GM12878 (cell line): ENCODE measurements around the gene SERBP1. TPM values are rescaled to one million over a fixed set of nuclear protein-coding genes. Genes with fewer than 3 reads are reported as not detected.

Experiments
- ATAC-seq: fragments of 200-7000 bp; cut with Tn5 transposase; 3 replicates; pipeline ENCODE4 v1.9.1; 2020; ENCODE audit warnings: mild to moderate bottlenecking, moderate library complexity
- BruUV-seq: library from RNA; stranded (reverse); fragments of 400-500 nt; replicated peaks from 2 replicates; lab custom pipeline; 2021; lab: Mats Ljungman, UMichigan
- CTCF ChIA-PET: fragments of 300-600 bp; sonication (Branson Sonifier 250); formaldehyde crosslinking; extraction: SDS; loops from one replicate; lab custom pipeline; 2021; ENCODE audit warnings: inconsistent platforms; lab: Yijun Ruan, JAX
- POLR2A ChIA-PET: fragments of 350-600 bp; formaldehyde crosslinking; extraction: SDS; loops from one replicate; lab custom pipeline; 2021; ENCODE audit warnings: inconsistent platforms; lab: Charles Lee
- RAD21 ChIA-PET: fragments of 300-600 bp; sonication (Branson Sonifier 250); formaldehyde crosslinking; loops from one replicate; lab custom pipeline; 2023; ENCODE audit warnings: antibody characterized with exemption; ENCODE audit not compliant: unreplicated experiment; lab: Charles Lee
- SMC1A ChIA-PET: fragments of 300-600 bp; sonication (Branson Sonifier 250); formaldehyde crosslinking; loops from one replicate; lab custom pipeline; 2023; ENCODE audit not compliant: unreplicated experiment, uncharacterized antibody; lab: Charles Lee
- DNase-seq: peaks from one replicate; pipeline ENCODE4 v3.0.0-alpha.2; 2011; ENCODE audit warnings: low read depth, low spot score
- FAIRE-seq: peaks from 3 replicates; lab custom pipeline; 2011; peaks lifted over from hg19 to GRCh38; lab: Jason Lieb, UNC
- H2AFZ ChIP-seq: 2 replicates; pipeline ENCODE4 v1.6.0; 2011; ENCODE audit warnings: low read depth, low read length, control low read depth; ENCODE audit not compliant: control insufficient read depth
- H3K27ac ChIP-seq: 2 replicates; pipeline ENCODE4 v1.5.1; 2011; ENCODE audit warnings: control low read depth; ENCODE audit not compliant: control insufficient read depth, insufficient read depth
- H3K27me3 ChIP-seq, 2 experiments: replicated peaks in 1 of 2; 2 replicates each; pipeline versions ENCODE4 v1.6.0 to v1.6.1; 2011; ENCODE audit warnings: low read length in 1 of 2; ENCODE audit not compliant: control insufficient read depth in 2 of 2, insufficient read depth in 2 of 2
- H3K36me3 ChIP-seq, 2 experiments: 2 replicates each; pipeline ENCODE4 v1.5.1; 2011; ENCODE audit warnings: low read length in 1 of 2; ENCODE audit not compliant: control insufficient read depth in 2 of 2, insufficient read depth in 2 of 2
- H3K4me1 ChIP-seq: 2 replicates; pipeline ENCODE4 v1.6.1; 2011; ENCODE audit warnings: mild to moderate bottlenecking, low read length, moderate library complexity, mixed read lengths; ENCODE audit not compliant: control insufficient read depth, insufficient read depth
- H3K4me2 ChIP-seq: 2 replicates; pipeline ENCODE4 v1.6.0; 2011; ENCODE audit warnings: control low read depth; ENCODE audit not compliant: control insufficient read depth, insufficient read depth
- H3K4me3 ChIP-seq: fragments of 200-600 bp; sonication (generic); 2 replicates; pipeline ENCODE4 v1.5.1; 2016
- H3K79me2 ChIP-seq: 2 replicates; pipeline ENCODE4 v1.6.0; 2011; ENCODE audit warnings: low read length; ENCODE audit not compliant: control insufficient read depth, insufficient read depth
- H3K9ac ChIP-seq: 2 replicates; pipeline ENCODE4 v1.8.0; 2011; ENCODE audit warnings: low read length, control low read depth, mixed read lengths; ENCODE audit not compliant: control insufficient read depth, insufficient read depth
- H3K9me3 ChIP-seq: replicated peaks from 3 replicates; pipeline ENCODE4 v1.5.1; 2011; ENCODE audit warnings: mild to moderate bottlenecking, low read length; ENCODE audit not compliant: control insufficient read depth, insufficient read depth
- H4K20me1 ChIP-seq: 2 replicates; pipeline ENCODE4 v1.6.0; 2011; ENCODE audit not compliant: control insufficient read depth, insufficient read depth
- ASH2L ChIP-seq: fragments of 300-600, 200-600 bp; sonication (generic); IDR thresholded peaks from 2 replicates; pipeline ENCODE4 v1.6.1; 2017; ENCODE audit warnings: low read depth, mild to moderate bottlenecking, borderline replicate concordance
- CHD4 ChIP-seq: fragments of 200-600 bp; sonication (generic); IDR thresholded peaks from 2 replicates; pipeline ENCODE4 v1.6.1; 2016; ENCODE audit warnings: mild to moderate bottlenecking
- E2F8 ChIP-seq: fragments of 450-650 bp; IDR thresholded peaks from 2 replicates; pipeline ENCODE4 v1.6.1; 2018; ENCODE audit warnings: mild to moderate bottlenecking, low read depth, moderate library complexity; ENCODE audit not compliant: partially characterized antibody
- E4F1 ChIP-seq: fragments of 450-650 bp; IDR thresholded peaks from 2 replicates; pipeline ENCODE4 v1.6.1; 2018; ENCODE audit warnings: borderline replicate concordance, mild to moderate bottlenecking; ENCODE audit not compliant: partially characterized antibody
- GATAD2B ChIP-seq: fragments of 450-650 bp; conservative IDR thresholded peaks from 2 replicates; pipeline ENCODE4 v1.6.1; 2017; ENCODE audit warnings: low read depth, mild to moderate bottlenecking, moderate library complexity
- IKZF1 ChIP-seq: fragments of 450-650 bp; conservative IDR thresholded peaks from 2 replicates; pipeline ENCODE4 v1.6.1; 2017; ENCODE audit warnings: antibody characterized with exemption, mild to moderate bottlenecking
- NR2C1 ChIP-seq: fragments of 450-650 bp; IDR thresholded peaks from 2 replicates; pipeline ENCODE4 v1.6.1; 2017; ENCODE audit warnings: antibody characterized with exemption, mild to moderate bottlenecking, moderate library complexity
- POLR2AphosphoS2 ChIP-seq: IDR thresholded peaks from 2 replicates; pipeline ENCODE4 v1.6.1; 2011; ENCODE audit warnings: low read depth, mild to moderate bottlenecking, low read length, improper control_type of control experiment, moderate library complexity
- POU2F2 ChIP-seq: IDR thresholded peaks from 3 replicates; pipeline ENCODE4 v1.6.1; 2011; ENCODE audit warnings: low read depth, mild to moderate bottlenecking, low read length, borderline replicate concordance
- RELA ChIP-seq: fragments of 450-650 bp; IDR thresholded peaks from 2 replicates; pipeline ENCODE4 v1.8.0; 2014; ENCODE audit warnings: borderline replicate concordance; ENCODE audit not compliant: partially characterized antibody
- SUPT20H ChIP-seq: IDR thresholded peaks from 2 replicates; pipeline ENCODE4 v1.6.1; 2011; ENCODE audit warnings: low read depth, mild to moderate bottlenecking, low read length, moderate library complexity, borderline replicate concordance; ENCODE audit not compliant: control insufficient read depth
- TCF7 ChIP-seq: IDR thresholded peaks from 2 replicates; pipeline ENCODE4 v1.6.1; 2014; ENCODE audit warnings: antibody characterized with exemption, borderline replicate concordance
- WGBS: methylation state at CpG from one replicate; pipeline ENCODE4 v1.1.6; 2016; ENCODE audit warnings: low lambda C conversion rate; ENCODE audit not compliant: insufficient replicate concordance, insufficient coverage; ENCODE audit errors: missing lambda C conversion rate; 5-methylcytosine and 5-hydroxymethylcytosine counted together
- in situ Hi-C: fragments of 300-500 bp; cut with MboI; formaldehyde crosslinking; loops from 9 replicates; pipeline ENCODE4 v1.14.3; 2018; ENCODE audit warnings: mixed read lengths
- intact Hi-C: fragments of 100-400 bp; cut with micrococcal nuclease; formaldehyde crosslinking; loops from one replicate; pipeline ENCODE4 v1.14.2; 2022; ENCODE audit not compliant: unreplicated experiment
- polyA plus RNA-seq, 11 experiments: library from polyadenylated mRNA; depleted of rRNA in 4 of 11; unstranded in 6 of 11; stranded (reverse) in 5 of 11; fragments of >200 nt; fragmentation: Nextera tagmentation in 4 of 11; fragmentation: Illumina TruSeq in 1 of 11; extraction: Ambion mirVana in 4 of 11; extraction: Trizol in 1 of 11; gene quantifications; 1 replicate in 1 of 11; 2 replicates in 10 of 11; pipeline versions ENCODE4 v1.2.1 to v1.2.3, GENCODE V29; 2011 to 2016; ENCODE audit warnings: inconsistent platforms in 2 of 11, missing spikeins in 2 of 11, low read depth in 1 of 11
- total RNA-seq, 4 experiments: library from RNA; depleted of rRNA in 3 of 4; stranded (reverse); fragments of >200 nt in 3 of 4; fragmentation: Illumina TruSeq in 1 of 4; extraction: Trizol in 1 of 4; gene quantifications; 2 replicates each; pipeline versions ENCODE4 v1.2.1 to v1.2.3, GENCODE V29; 2013 to 2021

SERBP1 gene
- total and polyA plus RNA-seq, 10 of the 15 experiments (the other 5 are each of a cell fraction or from before 2014, with no cell fraction given): 76.7 to 509 (median 384) TPM

DNA sequence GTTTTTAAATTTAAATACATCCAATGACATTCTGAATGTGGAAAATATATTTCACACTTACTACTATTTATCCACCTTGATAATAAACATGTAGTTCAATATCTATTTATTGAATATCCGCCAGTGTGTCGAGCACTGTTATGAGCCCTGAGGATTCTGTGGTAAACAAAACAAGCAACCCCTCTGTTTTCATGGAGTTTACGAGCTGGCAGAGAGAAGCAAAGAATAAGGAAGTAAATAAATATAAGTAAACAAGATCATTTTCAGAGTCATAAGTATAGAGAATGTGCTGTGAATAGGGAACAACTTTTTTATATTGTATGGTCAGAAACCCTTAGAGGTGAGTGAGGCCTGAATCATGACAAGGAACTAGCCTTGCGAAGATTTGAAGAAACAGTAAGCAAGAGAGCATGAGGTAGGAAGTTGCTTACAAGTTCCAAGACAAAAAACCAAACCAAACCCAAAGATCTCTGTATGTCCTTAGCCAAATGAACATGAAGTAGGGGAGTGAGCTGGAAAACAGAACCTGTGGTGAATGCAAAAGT lies 6.4 kb upstream of the SERBP1 start:
- intact Hi-C loops (no loop called here), in situ Hi-C loops (no loop called here)
- DNase-seq (no peak), ATAC-seq (no peak), FAIRE-seq (no peak)
- Histone ChIP-seq H3K79me2 (no peaks in the 10 kb centered on the region), H3K9ac (no peak overlapping the region), H4K20me1 (no peaks in the 10 kb centered on the region), H3K4me1 (peaks cover 21% of the 10 kb centered on the region), H2AFZ (no peak overlapping the region), H3K4me2 (no peak overlapping the region), H3K27ac (no peak overlapping the region), H3K4me3 (no peak overlapping the region), H3K36me3 (no peaks in the 10 kb centered on the region), H3K9me3 (no peaks in the 10 kb centered on the region), H3K27me3 (no peaks in the 10 kb centered on the region)
- BruUV-seq: no TSS peak
- POLR2A ChIA-PET: no interaction called here
- SMC1A ChIA-PET: interaction anchor here (0.7 to 1.4 kb wide), 3 partner anchors 11 to 324 kb away, joined by 3 read pairs; no protein-coding TSS in a partner anchor
- CTCF ChIA-PET: no interaction called here
- 85% methylated on average over 4 of the region's 4 CpGs for WGBS
- RAD21 ChIA-PET: interaction anchor here (0.6 to 1.0 kb wide), 2 partner anchors 9 to 102 kb away, joined by 3 to 4 read pairs; no protein-coding TSS in a partner anchor
- TF ChIP-seq POU2F2: no peak
- no peak for TF ChIP-seq GATAD2B
- TF ChIP-seq E2F8: no peak
- TF ChIP-seq RELA: no peak
- no peak for TF ChIP-seq E4F1
- no peak for TF ChIP-seq NR2C1
- TF ChIP-seq ASH2L: no peak
- TF ChIP-seq CHD4: no peak
- TF ChIP-seq TCF7: no peak
- TF ChIP-seq POLR2AphosphoS2: no peak
- no peak for TF ChIP-seq IKZF1
- TF ChIP-seq SUPT20H: no peak
